Raji (cell line): Measurements from ENCODE around the gene CRYBG1.

ENCODE experiments used
- POLR2A ChIP-seq: IDR thresholded peaks from 2 replicates; pipeline ENCODE4 v1.6.1; 2011; ENCODE audit warnings: low read depth, low read length, control low read depth; ENCODE audit not compliant: insufficient read depth

CRYBG1 gene

DNA sequence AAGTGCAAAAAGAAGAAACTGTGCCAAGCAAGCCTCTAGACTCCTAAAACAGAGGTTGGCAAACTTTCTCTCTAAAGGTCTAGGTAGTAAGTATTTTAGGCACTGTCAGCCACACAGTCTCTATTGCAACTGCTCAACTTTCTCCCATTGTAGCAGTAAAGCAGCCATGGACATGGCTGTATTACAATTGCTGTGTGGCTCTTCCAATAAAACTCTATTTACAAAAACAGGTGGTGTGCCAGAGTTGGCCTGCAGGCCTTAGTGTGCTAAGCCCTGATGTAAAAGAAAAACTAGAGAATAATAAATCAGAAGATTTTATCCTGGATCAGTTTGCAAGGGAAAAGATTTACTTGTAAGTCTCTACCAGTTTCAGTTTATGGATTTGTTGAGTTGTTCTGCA is 74.0 kb downstream of the CRYBG1 start:
- no peak for TF ChIP-seq POLR2A

DNA sequence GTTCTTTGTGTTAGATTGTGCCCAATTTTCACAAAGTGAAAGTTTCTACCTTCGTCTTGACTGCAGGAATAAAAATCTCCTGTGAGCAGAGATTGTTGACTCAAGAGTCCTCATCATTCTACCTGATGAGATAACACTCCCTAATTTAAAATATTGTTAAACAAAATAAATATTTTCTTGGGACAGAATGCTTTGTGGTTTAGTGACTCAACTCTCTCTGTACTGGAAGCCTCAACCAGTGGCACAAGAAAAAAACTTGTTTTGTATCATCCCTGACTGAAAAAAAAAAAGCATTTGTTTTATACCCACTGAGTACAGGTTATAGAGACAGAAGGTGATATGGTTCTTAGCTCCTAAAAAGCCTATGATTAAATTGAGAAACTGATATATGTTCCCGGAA is 78.9 kb downstream of the CRYBG1 start:
- TF ChIP-seq POLR2A, result no peak

DNA sequence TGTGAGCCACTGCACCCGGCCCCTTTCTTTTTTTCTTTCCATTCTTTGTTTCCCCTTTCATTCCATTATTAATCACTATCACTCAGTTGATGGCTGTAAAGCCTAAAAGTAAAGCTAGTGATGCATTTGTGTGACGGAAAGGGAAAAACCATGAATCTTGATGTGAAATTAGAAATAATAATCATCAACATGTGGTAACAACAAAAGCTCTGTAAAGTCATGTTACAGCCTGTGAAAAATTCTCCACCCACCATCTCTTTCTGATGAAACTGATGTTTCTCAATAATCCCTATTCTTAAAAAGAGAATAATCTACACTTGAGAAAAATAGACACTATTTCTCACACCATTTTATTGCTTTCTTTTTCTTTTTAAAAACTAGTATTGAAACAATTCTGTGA is 80.0 kb downstream of the CRYBG1 start:
- no peak for TF ChIP-seq POLR2A

DNA sequence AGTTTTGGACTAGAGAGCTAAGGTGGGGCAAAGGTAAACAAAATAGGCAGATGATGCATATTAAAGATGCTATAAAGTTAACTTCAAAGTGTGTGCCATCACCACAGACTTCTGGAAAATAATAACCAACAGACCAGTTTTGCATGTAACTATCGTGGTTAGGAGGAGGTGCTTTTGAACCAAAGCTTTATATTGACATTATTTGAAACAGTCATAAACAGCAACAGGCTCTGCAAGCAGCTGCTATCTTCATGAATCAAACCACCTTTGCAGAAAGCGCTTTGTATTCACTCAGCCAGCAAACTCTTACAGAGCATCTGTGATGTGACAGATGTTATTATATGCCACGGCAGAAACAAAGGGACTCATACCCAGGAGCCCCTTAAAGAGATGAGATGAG is 81.9 kb downstream of the CRYBG1 start:
- TF ChIP-seq POLR2A, result no peak

DNA sequence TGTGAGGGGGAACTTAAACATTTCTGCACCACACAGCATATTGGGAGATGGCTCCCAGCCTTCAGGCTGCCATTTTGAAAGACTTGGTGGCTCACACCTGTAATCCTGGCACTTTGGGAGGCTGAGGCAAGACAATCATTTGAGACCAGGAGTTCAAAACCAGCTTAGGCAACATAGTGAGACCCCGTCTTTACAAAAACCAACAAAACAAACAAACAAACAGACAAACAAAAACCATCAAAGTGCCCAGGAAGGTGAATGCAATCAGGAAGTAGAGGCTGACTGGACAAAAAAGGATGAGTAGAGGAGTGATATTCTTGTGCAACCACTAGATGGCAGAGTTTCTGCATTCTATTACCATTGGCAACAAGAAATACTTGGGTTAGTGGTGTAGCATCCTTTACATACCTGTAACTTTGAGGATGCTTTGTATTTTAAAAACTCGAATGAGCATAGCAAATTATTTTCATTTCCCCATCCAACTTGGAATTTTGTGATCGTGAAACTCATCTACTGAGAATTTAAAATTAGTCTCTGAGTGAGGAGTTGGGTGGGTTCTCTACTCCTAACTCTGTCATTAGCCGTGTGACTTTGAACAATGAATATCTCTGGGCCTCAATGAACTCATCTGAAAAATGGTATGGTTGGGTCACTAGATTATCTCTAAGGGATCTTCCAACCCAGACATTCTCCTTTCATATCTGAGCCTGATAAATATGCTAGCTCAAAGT is 84.4 kb downstream of the CRYBG1 start:
- no peak for TF ChIP-seq POLR2A

DNA sequence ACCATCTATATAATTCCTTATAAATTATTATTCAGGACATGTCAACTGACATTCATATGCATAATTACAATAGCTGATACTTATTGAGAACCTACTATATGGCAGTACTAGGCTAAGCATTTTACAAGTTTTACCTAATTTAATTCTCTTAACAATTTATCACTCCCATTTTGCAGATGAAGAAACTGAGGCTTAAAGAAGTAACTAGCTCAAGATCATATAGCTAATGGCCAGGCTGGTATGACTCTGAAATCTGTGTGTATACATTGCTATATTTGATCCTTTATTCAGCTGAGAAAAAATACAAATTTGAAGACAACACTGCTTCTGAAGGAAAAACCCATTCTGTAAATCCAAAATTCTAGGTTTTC is 85.0 kb downstream of the CRYBG1 start:
- no peak for TF ChIP-seq POLR2A

DNA sequence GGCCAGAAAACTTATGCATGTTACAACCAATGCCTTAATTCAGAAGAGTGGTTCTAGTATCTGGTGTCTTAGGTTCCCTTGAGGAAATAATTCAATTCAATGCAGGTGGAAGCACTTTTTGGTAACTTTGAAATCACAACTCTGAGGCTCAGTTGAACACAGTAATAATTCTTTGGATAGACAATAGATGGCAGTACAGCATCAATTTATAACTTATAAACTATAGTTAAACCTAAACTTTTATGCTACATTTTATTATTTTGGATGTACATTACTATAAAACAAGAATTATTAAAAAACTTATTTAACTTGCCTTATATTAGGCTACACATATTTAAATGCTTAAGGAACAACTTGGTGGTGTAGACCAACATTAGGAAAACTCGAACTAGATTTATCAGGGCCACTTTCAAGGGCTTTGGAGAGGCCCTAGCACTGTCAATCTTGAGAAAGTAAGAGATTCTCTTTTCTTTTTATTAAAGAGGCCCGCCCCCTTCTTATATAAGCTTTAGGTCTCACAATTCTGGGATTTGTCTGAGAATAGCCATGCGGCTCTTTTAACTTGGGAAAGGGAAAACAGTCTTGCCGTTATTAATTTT is 85.9 kb downstream of the CRYBG1 start:
- TF ChIP-seq POLR2A, result no peak

DNA sequence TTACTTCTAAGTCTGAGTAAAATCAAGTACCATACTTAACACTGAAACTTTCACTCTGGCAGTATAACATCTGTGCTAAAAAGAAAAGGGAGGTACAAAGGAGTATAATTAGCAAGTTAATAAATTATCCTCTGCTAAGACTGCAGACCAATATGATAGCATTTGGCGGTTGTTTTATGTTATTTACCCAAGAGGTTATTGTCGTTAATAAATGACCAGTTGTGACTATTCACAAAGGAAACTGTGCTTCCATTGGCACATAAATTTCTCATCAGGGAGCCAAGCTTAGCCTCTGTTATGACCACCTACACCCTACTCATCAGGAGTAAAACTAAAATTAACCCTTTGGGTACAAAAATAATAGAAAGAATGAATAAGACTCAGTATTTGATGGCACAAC is 86.5 kb downstream of the CRYBG1 start:
- no peak for TF ChIP-seq POLR2A

DNA sequence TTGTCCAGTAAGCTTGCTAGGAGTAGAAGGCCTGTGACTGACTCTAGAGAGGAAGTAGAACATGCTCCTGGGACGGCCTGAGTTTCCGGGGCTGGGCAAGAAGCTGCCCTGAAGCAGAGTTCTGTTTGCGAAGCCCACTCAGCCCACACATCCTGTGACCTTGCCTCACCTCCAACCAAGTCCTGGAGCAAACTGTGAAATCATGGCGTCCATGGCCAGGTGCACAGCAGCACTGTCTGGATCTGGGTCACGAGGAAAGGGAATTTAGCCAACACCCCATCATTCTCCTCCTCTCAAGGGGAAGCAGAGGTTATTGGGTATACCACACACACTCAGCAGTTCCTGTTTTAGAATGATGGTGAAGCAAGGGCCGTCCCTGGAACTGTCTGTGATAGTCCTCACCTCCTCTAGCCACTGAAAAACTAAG is 87.5 kb downstream of the CRYBG1 start:
- TF ChIP-seq POLR2A, result no peak

DNA sequence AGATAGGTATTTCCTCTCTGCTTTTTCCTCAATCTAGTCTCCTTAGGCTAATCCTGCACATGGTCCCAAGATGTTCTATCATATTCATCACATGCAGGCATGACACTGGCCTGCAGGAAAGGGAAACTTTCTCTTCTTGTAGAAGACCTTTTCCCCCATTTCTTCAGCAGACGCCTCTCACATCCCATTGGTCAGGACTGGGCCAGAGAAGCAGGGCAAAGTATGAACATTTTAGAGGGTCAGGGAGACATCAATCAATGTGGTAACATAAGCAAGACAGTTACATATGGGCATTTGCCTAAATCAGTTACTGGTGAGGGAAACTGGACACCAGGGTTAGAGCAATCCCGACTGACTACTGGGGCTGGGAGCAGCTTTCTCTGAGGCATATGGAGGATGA is 90.1 kb downstream of the CRYBG1 start:
- no peak for TF ChIP-seq POLR2A

DNA sequence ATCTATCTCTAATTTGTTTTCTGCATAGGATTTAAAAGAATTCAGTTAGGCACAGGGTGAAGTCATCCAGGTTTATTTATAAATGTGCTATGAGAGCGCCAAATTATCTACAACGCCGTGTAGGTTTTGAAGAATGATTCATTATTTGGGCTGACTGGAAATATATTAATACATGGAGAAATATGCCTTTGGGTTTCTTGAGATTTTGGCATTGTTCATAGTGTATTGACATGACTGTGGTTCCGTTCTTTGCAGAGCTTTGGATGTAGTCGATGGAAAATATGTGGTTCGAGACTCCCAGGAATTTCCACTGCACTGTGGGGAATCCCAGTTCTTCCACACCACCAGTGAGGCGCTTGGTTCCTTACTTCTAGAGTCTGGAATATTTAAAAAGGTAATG is 90.9 kb downstream of the CRYBG1 start:
- no peak for TF ChIP-seq POLR2A

DNA sequence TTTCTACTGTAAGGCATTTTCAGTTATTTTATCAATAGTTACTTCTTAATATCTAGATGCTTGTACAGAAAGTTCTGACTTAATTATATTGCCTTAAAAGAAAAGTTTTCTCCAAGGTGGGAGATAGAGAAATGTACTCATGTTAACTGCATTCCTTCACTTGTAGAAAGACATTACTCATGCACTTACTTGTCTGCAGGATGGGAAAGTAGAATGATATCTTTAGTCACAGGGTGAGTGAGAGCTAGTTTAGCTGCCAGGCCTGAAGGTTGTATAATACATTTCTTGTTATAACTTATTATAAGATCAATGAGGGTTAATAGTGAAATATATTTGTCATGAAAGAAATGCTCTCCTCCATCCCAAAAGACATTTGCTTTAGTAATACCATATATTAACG is 92.1 kb downstream of the CRYBG1 start:
- no peak for TF ChIP-seq POLR2A

DNA sequence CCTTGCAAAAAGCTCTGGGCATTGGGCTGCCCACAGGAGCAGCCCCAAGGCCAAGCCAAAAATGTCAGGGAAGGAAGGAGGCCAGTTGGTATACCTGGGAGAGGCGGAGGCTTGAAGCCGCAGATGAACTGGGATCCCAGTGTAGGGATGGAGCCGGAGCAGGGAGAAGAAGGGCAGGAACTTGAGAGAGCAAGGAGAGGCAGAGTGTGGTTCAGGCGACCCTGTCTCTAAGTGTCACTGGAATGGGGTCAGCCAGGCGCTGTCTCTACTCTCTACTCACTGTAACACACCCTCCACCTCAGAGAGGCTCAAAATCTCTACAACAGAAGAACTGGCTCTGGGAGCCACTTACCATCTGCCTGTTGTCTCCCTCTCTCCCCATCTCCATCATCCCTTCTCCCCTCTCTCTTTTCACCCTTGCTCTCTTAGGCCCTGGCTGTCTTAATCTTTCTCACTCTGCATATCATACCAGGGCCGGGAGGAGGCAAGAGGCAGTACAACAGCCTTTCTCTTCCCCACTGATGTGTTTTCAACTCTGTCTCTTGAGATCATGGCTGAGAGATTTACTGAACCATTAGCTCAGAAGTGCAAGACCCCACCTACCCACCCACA is 93.3 kb downstream of the CRYBG1 start:
- no peak for TF ChIP-seq POLR2A

DNA sequence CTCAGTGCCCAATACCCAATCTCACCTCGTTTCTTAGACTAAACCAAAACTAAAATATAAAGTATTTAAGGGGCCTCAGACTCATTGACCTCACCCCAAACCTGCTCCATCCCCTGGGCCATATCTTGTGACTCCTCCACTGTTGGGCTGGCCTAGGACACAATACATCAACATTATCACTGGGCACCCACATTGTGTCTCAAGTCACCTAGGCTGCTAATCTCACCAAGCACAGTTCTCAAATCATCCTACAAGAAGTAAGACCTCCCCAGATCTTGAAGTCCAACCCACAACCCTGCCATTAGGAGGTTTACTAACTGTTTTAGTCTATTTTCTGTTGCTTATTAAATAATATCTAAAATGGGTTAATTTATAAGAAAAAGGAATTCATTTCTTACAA is 96.2 kb downstream of the CRYBG1 start:
- no peak for TF ChIP-seq POLR2A

DNA sequence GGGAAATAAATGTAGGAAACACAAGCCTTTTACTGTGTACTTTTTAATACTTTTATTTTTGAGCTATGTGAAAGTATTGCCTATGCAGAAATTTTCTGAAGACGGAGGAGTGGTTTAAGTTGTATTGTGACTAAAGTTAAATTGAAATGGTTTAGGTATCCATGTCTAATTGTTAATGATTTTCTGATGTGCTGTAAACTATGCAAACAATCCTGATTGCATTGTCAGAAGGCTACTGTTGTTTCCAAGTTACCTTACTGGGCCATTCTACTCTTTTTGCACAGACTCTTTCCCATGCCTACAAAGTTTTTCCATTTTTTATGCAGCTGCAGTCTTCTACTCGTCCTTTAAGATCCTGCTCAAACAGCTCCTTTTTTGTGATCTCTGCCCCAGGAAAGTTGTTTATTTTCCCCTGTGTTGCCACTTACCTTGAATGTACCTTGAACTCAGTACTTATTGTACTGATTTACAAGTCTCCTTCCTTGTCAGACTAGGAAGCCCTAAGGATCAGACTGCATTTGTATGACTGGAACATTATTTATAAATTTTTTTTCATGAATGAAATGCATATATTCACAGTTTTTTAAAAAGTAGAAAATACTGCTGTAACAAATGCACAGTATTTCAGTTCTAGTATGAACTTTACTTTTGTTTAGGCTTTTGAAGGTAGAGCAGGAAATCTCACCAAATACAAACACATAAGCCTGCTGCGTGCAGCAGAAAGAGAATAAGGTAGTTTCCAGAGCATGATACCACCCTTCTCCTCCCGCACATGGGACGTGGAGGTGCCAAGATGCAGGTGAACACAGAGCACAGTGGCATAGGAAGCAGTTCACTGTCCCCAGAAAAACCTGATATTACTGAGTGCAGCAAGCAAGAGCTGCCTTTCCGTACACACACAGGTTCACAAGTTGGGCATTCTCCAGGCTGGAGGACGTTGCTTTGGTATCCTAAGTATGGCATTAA is 97.8 kb downstream of the CRYBG1 start:
- TF ChIP-seq POLR2A, result no peak
